Stomach (tissue), 4 donors: Measurements from ENCODE around the gene FMN2.

Source experiments
- EP300 ChIP-seq: sonication (generic); formaldehyde crosslinking; IDR thresholded peaks from one replicate; pipeline ENCODE4 v1.6.1; 2017; ENCODE audit warnings: antibody characterized with exemption
- POLR2A ChIP-seq, 4 donors: fragments of 450-650 bp; IDR thresholded peaks; one replicate each; pipeline ENCODE4 v1.6.1; 2016; ENCODE audit warnings: antibody characterized with exemption in 4 of 4, control low read depth in 2 of 4, mild to moderate bottlenecking in 1 of 4, moderate library complexity in 1 of 4
- POLR2AphosphoS5 ChIP-seq, 3 donors: sonication (generic); formaldehyde crosslinking; IDR thresholded peaks; one replicate each; pipeline ENCODE4 v1.6.1; 2016; ENCODE audit warnings: antibody characterized with exemption in 3 of 3
- TF ChIP-seq, protein P1 (sequence below), 7 experiments: fragments of 450-650 bp in 4 of 7; fragments of 200-600 bp in 3 of 7; sonication (generic) in 3 of 7; IDR thresholded peaks; one replicate each; pipeline ENCODE4 v1.5.1; 2016 to 2019; ENCODE audit warnings: antibody characterized with exemption in 7 of 7, control low read depth in 2 of 7, mild to moderate bottlenecking in 1 of 7

DNA sequence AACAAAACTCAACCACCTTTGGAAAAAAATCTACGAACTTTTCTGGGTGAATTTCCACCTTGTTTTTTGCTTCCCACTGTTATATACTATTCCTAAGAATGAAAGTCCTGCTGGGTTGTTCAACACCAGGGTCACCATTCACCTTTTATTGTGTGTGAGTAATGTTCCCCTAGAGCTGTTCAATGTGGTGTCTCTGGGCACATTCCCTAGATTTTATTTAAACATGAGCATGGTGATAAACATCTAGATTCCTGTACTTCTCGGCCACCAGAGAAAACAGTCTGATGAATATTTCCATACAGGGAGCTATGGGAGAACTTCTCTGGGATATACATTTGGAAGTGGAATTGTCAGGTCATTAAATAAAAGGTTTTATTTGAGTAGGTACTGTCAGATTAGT is 13.0 kb downstream of the FMN2 start:
- TF ChIP-seq, protein P1, sequence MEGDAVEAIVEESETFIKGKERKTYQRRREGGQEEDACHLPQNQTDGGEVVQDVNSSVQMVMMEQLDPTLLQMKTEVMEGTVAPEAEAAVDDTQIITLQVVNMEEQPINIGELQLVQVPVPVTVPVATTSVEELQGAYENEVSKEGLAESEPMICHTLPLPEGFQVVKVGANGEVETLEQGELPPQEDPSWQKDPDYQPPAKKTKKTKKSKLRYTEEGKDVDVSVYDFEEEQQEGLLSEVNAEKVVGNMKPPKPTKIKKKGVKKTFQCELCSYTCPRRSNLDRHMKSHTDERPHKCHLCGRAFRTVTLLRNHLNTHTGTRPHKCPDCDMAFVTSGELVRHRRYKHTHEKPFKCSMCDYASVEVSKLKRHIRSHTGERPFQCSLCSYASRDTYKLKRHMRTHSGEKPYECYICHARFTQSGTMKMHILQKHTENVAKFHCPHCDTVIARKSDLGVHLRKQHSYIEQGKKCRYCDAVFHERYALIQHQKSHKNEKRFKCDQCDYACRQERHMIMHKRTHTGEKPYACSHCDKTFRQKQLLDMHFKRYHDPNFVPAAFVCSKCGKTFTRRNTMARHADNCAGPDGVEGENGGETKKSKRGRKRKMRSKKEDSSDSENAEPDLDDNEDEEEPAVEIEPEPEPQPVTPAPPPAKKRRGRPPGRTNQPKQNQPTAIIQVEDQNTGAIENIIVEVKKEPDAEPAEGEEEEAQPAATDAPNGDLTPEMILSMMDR (IDR thresholded peaks at IDR 0.05) = no peak
- no peak for TF ChIP-seq POLR2A (IDR thresholded peaks at IDR 0.05)
- no peak for TF ChIP-seq EP300
- TF ChIP-seq POLR2AphosphoS5 (IDR thresholded peaks at IDR 0.05) = no peak
